ENCODE results near the gene TMEM207.

The TMEM207 gene

DNA sequence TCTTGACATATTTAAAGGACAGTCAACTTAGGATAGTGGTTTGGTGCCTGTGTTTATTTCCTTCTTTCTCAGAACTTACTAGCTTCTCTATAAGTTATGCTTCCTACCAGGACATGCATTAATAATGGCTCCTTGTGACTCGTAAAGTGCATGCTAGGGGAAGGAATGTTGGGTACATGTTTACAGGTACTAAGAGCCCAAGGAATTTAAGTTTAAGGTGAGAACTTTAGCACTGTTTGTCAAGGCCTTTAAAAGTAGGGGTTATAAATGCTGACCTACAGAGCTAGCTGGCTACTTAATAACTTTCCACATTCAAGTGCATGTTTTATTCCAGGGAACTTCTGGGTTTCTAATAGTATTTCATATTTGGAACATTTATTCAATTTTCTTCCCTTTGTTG lies at the start of gene TMEM207:
TMEM207 (minus strand) TSS at position 101 of the 400 bp plus-strand sequence; CDS start at position 9, 92 bp downstream.
- peaks cover 13% of the 10 kb centered on the region for H3K4me1 Mint-ChIP-seq (ENCODE audit: low read depth)
- no peaks in the 10 kb centered on the region for H3K9me3 Mint-ChIP-seq (ENCODE audit: low read depth)
- no peaks in the 10 kb centered on the region for H3K36me3 Mint-ChIP-seq
- no peak within 1 kb of the TSS for H3K4me3 Mint-ChIP-seq
- H3K27me3 Mint-ChIP-seq: peaks cover 4% of the 10 kb centered on the region
- H3K27ac Mint-ChIP-seq: no peak within 1 kb of the TSS

DNA sequence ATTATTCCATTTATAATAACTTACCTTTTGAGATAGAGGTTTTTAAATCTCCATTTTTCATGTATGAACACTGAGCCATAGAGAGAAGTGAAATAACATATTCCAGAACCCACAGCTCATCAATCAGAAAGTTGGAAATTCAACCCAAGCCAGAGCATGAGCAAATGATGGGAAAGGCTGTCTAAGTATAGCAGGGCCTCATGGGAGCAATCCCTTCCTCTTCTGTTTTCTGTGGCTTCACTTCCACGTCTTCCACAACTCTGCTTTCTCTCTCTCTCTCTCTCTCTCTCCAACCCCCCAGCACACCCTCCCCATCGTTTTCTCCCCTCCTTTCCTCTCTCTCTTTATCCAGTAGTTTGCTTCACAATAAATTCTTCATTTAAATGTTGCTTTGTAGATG lies 49.4 kb upstream of the TMEM207 start:
- H3K36me3 Mint-ChIP-seq: no peaks in the 10 kb centered on the region
- no peaks in the 10 kb centered on the region for H3K9me3 Mint-ChIP-seq (ENCODE audit: low read depth)
- no peak overlapping the region for H3K27ac Mint-ChIP-seq
- H3K4me1 Mint-ChIP-seq (ENCODE audit: low read depth): no peaks in the 10 kb centered on the region
- peaks cover 15% of the 10 kb centered on the region for H3K27me3 Mint-ChIP-seq
- no peak overlapping the region for H3K4me3 Mint-ChIP-seq

DNA sequence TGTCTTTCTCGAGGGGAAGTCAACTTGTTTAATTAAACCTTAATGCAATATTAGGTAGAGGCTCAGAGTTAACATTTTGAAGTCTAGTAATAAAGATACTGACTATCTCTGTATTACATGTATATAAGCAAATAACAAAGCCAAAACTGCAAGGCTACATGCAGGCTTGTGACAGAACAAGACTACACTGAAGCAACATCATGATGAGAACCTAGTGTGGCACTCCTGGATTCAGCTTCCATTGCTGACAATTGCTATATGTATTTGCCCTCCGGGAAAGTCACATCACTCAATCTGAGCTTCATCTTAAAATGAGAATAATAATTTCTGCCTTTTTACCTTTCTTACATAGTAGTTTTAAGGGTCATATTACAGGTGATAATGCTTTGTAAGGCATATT lies 48.6 kb upstream of the TMEM207 start:
- no peaks in the 10 kb centered on the region for H3K4me1 Mint-ChIP-seq (ENCODE audit: low read depth)
- no peak overlapping the region for H3K27ac Mint-ChIP-seq
- no peaks in the 10 kb centered on the region for H3K36me3 Mint-ChIP-seq
- H3K4me3 Mint-ChIP-seq: no peak overlapping the region
- no peaks in the 10 kb centered on the region for H3K9me3 Mint-ChIP-seq (ENCODE audit: low read depth)
- peaks cover 15% of the 10 kb centered on the region for H3K27me3 Mint-ChIP-seq

DNA sequence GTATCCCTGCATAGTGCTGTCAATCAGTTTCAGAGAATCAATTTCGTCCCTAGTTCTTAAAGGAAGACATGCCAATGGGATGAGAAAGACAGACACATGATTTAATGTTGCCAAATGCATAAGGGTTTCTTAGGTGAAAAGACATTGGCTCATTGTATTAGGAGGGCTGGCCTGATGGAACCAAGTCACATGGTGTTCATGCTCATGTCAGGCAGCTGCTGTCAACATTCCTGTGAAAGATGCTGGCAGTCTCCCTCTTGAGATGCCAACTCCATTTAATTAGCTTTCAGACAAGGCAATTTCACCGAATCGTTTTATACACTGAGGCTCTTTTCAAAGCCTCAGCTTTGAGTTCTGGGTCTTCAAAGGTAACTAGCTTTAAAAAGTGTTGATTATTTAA lies 48.1 kb upstream of the TMEM207 start:
- H3K27me3 Mint-ChIP-seq: peaks cover 15% of the 10 kb centered on the region
- no peaks in the 10 kb centered on the region for H3K4me1 Mint-ChIP-seq (ENCODE audit: low read depth)
- H3K36me3 Mint-ChIP-seq: no peaks in the 10 kb centered on the region
- no peaks in the 10 kb centered on the region for H3K9me3 Mint-ChIP-seq (ENCODE audit: low read depth)
- no peak overlapping the region for H3K27ac Mint-ChIP-seq
- H3K4me3 Mint-ChIP-seq: no peak overlapping the region

GRCh38 chr3:190496859-190497258 lies 47.2 kb upstream of the TMEM207 start:
- Mint-ChIP-seq H3K27me3 (peaks cover 15% of the 10 kb centered on the region), H3K4me3 (no peak overlapping the region)

GRCh38 chr3:190495796-190496195 lies 46.1 kb upstream of the TMEM207 start:
- peaks cover 13% of the 10 kb centered on the region for H3K27me3 Mint-ChIP-seq
- H3K27ac Mint-ChIP-seq: no peak overlapping the region
- no peaks in the 10 kb centered on the region for H3K9me3 Mint-ChIP-seq (ENCODE audit: low read depth)
- H3K4me1 Mint-ChIP-seq (ENCODE audit: low read depth): peaks cover 13% of the 10 kb centered on the region
- no peaks in the 10 kb centered on the region for H3K36me3 Mint-ChIP-seq
- no peak overlapping the region for H3K4me3 Mint-ChIP-seq

More at GRCh38 chr3:190496859-190497258, 47.2 kb upstream of the TMEM207 start:
- H3K9me3 Mint-ChIP-seq (ENCODE audit: low read depth): no peaks in the 10 kb centered on the region
- peaks cover 7% of the 10 kb centered on the region for H3K4me1 Mint-ChIP-seq (ENCODE audit: low read depth)
- no peak overlapping the region for H3K27ac Mint-ChIP-seq
- H3K36me3 Mint-ChIP-seq: no peaks in the 10 kb centered on the region

GRCh38 chr3:190495354-190495753 lies 45.7 kb upstream of the TMEM207 start:
- H3K4me1 Mint-ChIP-seq (ENCODE audit: low read depth): peaks cover 13% of the 10 kb centered on the region
- H3K36me3 Mint-ChIP-seq: no peaks in the 10 kb centered on the region
- H3K9me3 Mint-ChIP-seq (ENCODE audit: low read depth): no peaks in the 10 kb centered on the region
- H3K27ac Mint-ChIP-seq: no peak overlapping the region
- H3K27me3 Mint-ChIP-seq: peaks cover 14% of the 10 kb centered on the region
- no peak overlapping the region for H3K4me3 Mint-ChIP-seq

DNA sequence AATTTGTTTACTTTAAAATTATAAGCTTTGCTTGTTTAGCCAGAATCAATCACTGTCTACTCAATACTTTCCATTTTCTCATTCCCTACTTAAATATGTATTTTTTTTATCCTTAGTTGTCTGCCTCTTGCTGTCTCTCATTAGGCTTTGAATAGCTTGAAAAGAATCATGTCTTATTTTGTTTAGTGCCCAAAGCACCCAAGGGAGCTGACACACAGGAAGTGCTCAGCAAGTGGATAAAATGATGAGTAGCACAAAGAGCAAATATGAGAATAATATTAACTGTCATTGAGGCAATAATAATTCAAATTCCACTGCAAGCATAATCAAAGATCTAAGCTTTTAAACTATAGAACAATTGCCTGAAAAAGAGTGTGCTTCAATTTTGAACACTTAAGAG lies 45.2 kb upstream of the TMEM207 start:
- no peak overlapping the region for H3K27ac Mint-ChIP-seq
- peaks cover 14% of the 10 kb centered on the region for H3K27me3 Mint-ChIP-seq
- H3K4me1 Mint-ChIP-seq (ENCODE audit: low read depth): peaks cover 13% of the 10 kb centered on the region
- no peaks in the 10 kb centered on the region for H3K36me3 Mint-ChIP-seq
- H3K4me3 Mint-ChIP-seq: no peak overlapping the region
- H3K9me3 Mint-ChIP-seq (ENCODE audit: low read depth): no peaks in the 10 kb centered on the region

DNA sequence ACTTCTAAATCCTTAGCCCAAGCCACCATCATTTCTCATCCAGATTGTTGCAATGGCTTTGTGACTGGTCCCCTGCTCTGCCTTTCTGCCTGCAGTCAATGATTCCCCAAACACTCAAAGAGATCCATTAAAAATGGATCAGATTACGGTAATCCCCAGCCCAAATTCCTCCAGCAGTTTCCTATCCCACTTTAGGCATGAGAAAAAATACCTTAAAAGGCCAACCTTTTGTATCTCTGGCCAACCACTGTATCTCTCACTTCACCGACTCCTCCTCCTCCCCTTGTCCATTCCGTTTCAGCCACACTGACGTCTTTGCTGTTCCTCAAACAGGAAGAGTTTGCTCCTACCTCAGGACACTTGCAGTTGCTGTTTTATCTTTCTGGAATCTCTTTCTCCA lies 43.3 kb upstream of the TMEM207 start:
- H3K36me3 Mint-ChIP-seq: no peaks in the 10 kb centered on the region
- peaks cover 13% of the 10 kb centered on the region for H3K4me1 Mint-ChIP-seq (ENCODE audit: low read depth)
- H3K27ac Mint-ChIP-seq: no peak overlapping the region
- peaks cover 25% of the 10 kb centered on the region for H3K27me3 Mint-ChIP-seq
- no peak overlapping the region for H3K4me3 Mint-ChIP-seq
- no peaks in the 10 kb centered on the region for H3K9me3 Mint-ChIP-seq (ENCODE audit: low read depth)

DNA sequence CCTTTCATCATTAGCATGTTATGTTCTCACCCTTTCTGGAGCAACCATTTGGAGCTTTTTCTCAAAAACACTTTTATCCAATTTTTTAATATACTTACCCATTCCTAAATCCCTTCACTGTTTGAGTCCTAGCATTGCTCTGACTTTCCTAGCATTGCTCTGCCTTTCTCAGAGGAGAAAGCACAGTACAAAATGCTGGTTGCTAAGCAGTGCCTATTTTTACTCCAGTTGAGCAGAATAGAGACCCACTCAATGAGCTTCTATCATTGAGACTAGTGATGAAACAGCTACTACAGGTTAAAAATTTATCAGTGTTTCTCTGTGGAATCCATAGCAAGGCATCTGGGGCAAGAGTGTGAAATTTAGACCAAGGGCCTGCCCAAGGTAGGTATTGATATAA lies 42.4 kb upstream of the TMEM207 start:
- no peak overlapping the region for H3K4me3 Mint-ChIP-seq
- H3K4me1 Mint-ChIP-seq (ENCODE audit: low read depth): peaks cover 13% of the 10 kb centered on the region
- H3K27me3 Mint-ChIP-seq: peaks cover 23% of the 10 kb centered on the region
- H3K36me3 Mint-ChIP-seq: no peaks in the 10 kb centered on the region
- no peaks in the 10 kb centered on the region for H3K9me3 Mint-ChIP-seq (ENCODE audit: low read depth)
- no peak overlapping the region for H3K27ac Mint-ChIP-seq

DNA sequence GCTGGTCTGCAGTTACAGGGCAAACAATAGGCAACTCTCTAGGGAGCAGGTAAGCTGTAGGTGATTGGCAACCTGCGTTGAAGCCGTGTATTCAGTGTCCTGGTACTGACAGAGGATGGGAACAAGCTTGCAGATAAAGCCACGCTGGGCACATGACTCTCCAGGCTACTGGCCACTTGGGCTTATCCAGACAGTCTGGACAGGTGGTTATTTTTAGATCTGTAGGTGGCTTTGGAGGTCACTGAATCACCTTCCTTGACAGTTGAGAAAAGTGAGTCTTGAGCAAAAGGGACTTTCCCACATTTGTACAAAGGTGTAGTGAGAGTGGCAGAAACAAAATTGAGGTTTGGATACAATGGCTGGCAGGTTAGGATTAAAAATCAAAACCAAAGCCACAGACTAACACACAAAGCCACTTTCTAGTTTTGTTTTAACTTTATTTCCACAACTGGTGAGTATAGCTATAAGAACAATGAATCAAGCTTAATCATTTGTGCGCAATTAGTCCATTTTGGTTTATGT lies 41.9 kb upstream of the TMEM207 start:
- Mint-ChIP-seq H3K4me1 (ENCODE audit: low read depth) (peaks cover 13% of the 10 kb centered on the region), H3K27me3 (peaks cover 18% of the 10 kb centered on the region), H3K9me3 (ENCODE audit: low read depth) (no peaks in the 10 kb centered on the region), H3K27ac (no peak overlapping the region), H3K36me3 (no peaks in the 10 kb centered on the region), H3K4me3 (no peak overlapping the region)

GRCh38 chr3:190486908-190487607 lies 37.4 kb upstream of the TMEM207 start:
- H3K27me3 Mint-ChIP-seq: peaks cover 17% of the 10 kb centered on the region
- no peak overlapping the region for H3K4me3 Mint-ChIP-seq
- no peak overlapping the region for H3K27ac Mint-ChIP-seq
- H3K9me3 Mint-ChIP-seq (ENCODE audit: low read depth): no peaks in the 10 kb centered on the region
- no peaks in the 10 kb centered on the region for H3K36me3 Mint-ChIP-seq
- peaks cover 10% of the 10 kb centered on the region for H3K4me1 Mint-ChIP-seq (ENCODE audit: low read depth)

GRCh38 chr3:190486533-190486864 lies 36.8 kb upstream of the TMEM207 start:
- Mint-ChIP-seq H3K27me3 (peaks cover 17% of the 10 kb centered on the region), H3K36me3 (no peaks in the 10 kb centered on the region), H3K9me3 (ENCODE audit: low read depth) (no peaks in the 10 kb centered on the region), H3K27ac (no peak overlapping the region), H3K4me3 (no peak overlapping the region), H3K4me1 (ENCODE audit: low read depth) (peaks cover 6% of the 10 kb centered on the region)

- Mint-ChIP-seq H3K4me1 (ENCODE audit: low read depth) (peaks cover 3% of the 10 kb centered on the region), H3K36me3 (no peaks in the 10 kb centered on the region), H3K27ac (no peak overlapping the region), H3K9me3 (ENCODE audit: low read depth) (no peaks in the 10 kb centered on the region), H3K27me3 (peaks cover 17% of the 10 kb centered on the region), H3K4me3 (no peak overlapping the region)
These were observed 36.3 kb upstream of the TMEM207 start for GRCh38 chr3:190485830-190486532.

- no peaks in the 10 kb centered on the region for H3K9me3 Mint-ChIP-seq (ENCODE audit: low read depth)
- no peak overlapping the region for H3K4me3 Mint-ChIP-seq
- peaks cover 2% of the 10 kb centered on the region for H3K27me3 Mint-ChIP-seq
- peaks cover 3% of the 10 kb centered on the region for H3K4me1 Mint-ChIP-seq (ENCODE audit: low read depth)
- no peak overlapping the region for H3K27ac Mint-ChIP-seq
- no peaks in the 10 kb centered on the region for H3K36me3 Mint-ChIP-seq
These were observed 32.1 kb upstream of the TMEM207 start for GRCh38 chr3:190481779-190482178.
